ENCODE results near the gene STAT5B. TPM values are rescaled to one million over a fixed set of nuclear protein-coding genes. Genes with fewer than 3 reads are reported as not detected.

The STAT5B gene
- total RNA-seq, 1 donor from 2014 or later: 49.2 TPM

- DNase-seq (ENCODE audit: low read depth, low spot score): no peak
- TF ChIP-seq, protein P1, sequence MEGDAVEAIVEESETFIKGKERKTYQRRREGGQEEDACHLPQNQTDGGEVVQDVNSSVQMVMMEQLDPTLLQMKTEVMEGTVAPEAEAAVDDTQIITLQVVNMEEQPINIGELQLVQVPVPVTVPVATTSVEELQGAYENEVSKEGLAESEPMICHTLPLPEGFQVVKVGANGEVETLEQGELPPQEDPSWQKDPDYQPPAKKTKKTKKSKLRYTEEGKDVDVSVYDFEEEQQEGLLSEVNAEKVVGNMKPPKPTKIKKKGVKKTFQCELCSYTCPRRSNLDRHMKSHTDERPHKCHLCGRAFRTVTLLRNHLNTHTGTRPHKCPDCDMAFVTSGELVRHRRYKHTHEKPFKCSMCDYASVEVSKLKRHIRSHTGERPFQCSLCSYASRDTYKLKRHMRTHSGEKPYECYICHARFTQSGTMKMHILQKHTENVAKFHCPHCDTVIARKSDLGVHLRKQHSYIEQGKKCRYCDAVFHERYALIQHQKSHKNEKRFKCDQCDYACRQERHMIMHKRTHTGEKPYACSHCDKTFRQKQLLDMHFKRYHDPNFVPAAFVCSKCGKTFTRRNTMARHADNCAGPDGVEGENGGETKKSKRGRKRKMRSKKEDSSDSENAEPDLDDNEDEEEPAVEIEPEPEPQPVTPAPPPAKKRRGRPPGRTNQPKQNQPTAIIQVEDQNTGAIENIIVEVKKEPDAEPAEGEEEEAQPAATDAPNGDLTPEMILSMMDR (conservative IDR thresholded peaks at IDR 0.05): no peak
- H3K4me1 Mint-ChIP-seq: no peaks in the 10 kb centered on the region
- H3K27ac Mint-ChIP-seq (ENCODE audit: unreplicated experiment): no peak overlapping the region
- no peaks in the 10 kb centered on the region for H3K36me3 Mint-ChIP-seq (ENCODE audit: low read depth)
- no peak overlapping the region for H3K4me3 Mint-ChIP-seq
- no peaks in the 10 kb centered on the region for H3K9me3 Mint-ChIP-seq
- no peaks in the 10 kb centered on the region for H3K27me3 Mint-ChIP-seq (ENCODE audit: low read depth)
Measured at GRCh38 chr17:42255445-42255844, 20.7 kb downstream of the STAT5B start.

GRCh38 chr17:42253578-42253977, 22.6 kb downstream of the STAT5B start:
- TF ChIP-seq, protein P1 (conservative IDR thresholded peaks at IDR 0.05): no peak
- H3K4me3 Mint-ChIP-seq: no peak overlapping the region
- H3K36me3 Mint-ChIP-seq (ENCODE audit: low read depth): no peaks in the 10 kb centered on the region

DNA sequence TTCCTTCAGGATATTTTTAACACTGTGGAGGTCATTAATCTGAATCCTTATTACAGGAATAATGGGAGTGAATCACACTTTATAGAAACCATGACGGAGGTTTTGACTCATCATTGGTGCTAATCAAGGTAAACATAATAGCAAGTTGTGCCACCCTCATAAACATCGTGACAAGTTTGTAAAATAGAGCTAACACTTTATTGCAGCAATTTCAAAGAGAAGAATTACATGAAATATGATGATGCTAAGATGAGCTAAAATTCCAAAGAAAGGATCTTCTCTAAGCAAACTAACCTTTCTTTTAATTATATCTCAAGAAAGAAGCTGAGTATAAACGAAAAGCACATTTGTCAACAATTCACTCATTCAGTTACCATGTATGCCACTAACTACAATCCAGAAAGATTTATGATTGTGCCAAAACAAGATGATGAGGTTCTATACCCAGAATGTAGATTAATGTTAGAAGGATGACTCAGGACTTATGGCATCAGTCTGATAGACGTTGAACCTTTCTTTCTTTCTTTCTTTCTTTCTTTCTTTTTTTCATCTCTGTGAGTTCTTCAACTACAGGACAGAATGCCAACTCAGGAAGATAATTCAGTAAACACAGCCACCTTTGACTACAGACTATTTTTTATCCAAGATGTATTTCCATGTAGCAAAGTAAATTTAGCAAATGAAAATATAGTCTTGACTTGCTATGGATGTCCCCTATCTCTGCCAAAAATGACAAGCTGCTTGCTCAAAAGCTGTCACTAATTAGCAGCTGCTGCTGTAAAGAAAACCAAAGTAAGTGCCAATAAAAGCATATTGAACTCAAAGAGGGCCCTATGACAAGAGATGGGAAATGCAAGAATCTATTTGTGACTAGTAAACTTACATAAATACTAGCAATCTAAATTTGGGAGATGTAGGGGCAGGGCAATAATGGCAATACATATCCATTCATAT, 23.3 kb downstream of the STAT5B start:
- Mint-ChIP-seq H3K27ac (ENCODE audit: unreplicated experiment) (no peak overlapping the region), H3K27me3 (ENCODE audit: low read depth) (no peaks in the 10 kb centered on the region), H3K9me3 (no peaks in the 10 kb centered on the region)

More at GRCh38 chr17:42253578-42253977, 22.6 kb downstream of the STAT5B start:
- H3K27me3 Mint-ChIP-seq (ENCODE audit: low read depth): no peaks in the 10 kb centered on the region
- H3K9me3 Mint-ChIP-seq: no peaks in the 10 kb centered on the region
- no peak overlapping the region for H3K27ac Mint-ChIP-seq (ENCODE audit: unreplicated experiment)
- peaks cover 8% of the 10 kb centered on the region for H3K4me1 Mint-ChIP-seq
- no peak for DNase-seq (ENCODE audit: low read depth, low spot score)

GRCh38 chr17:42251115-42251514, 25.1 kb downstream of the STAT5B start:
- no peaks in the 10 kb centered on the region for H3K36me3 Mint-ChIP-seq (ENCODE audit: low read depth)
- no peak for DNase-seq (ENCODE audit: low read depth, low spot score)
- H3K27me3 Mint-ChIP-seq (ENCODE audit: low read depth): no peaks in the 10 kb centered on the region
- no peaks in the 10 kb centered on the region for H3K9me3 Mint-ChIP-seq
- TF ChIP-seq, protein P1 (conservative IDR thresholded peaks at IDR 0.05): peak; percentile 43
- no peak overlapping the region for H3K27ac Mint-ChIP-seq (ENCODE audit: unreplicated experiment)
- H3K4me1 Mint-ChIP-seq: peaks cover 12% of the 10 kb centered on the region
- no peak overlapping the region for H3K4me3 Mint-ChIP-seq

More for the DNA sequence above, 23.3 kb downstream of the STAT5B start:
- DNase-seq (ENCODE audit: low read depth, low spot score): no peak
- H3K4me1 Mint-ChIP-seq: peaks cover 12% of the 10 kb centered on the region
- TF ChIP-seq, protein P1 (conservative IDR thresholded peaks at IDR 0.05): no peak
- H3K4me3 Mint-ChIP-seq: no peak overlapping the region
- H3K36me3 Mint-ChIP-seq (ENCODE audit: low read depth): no peaks in the 10 kb centered on the region

DNA sequence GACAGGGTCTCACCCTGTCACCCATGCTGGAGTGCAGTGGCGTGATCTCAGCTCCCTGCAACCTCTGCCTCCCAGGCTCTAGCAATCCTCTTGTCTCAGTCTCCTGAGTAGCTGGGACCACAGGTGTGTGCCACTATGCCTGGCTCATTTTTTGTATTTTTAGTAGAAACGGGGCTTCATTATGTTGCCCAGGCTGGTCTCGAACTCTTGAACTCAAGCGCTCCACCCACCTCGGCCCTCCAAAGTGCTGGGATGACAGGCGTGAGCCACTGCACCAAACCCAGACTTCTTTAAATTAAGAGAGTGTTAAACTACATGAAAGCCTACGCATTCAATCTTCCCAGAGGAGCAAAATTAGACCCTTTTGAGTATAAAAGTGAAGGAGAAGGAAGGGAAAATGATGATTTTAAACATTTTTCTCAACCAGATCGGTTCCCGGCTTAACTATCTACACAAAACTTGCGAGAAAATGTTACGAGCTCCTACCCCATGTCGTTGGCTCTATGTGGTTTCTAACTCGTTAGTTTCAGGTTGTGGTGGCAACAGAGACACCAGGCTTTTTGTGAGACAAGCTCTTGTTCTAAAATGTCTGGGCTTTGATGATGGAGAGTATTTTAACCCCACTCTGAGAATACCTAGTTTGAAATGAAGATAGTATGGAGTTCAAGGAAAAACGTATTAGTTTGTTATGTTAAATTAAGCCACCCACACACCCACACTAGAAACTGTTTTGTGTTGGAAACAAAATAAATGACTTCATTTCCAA, 26.3 kb downstream of the STAT5B start:
- Mint-ChIP-seq H3K27me3 (ENCODE audit: low read depth) (no peaks in the 10 kb centered on the region), H3K27ac (ENCODE audit: unreplicated experiment) (no peak overlapping the region), H3K9me3 (no peaks in the 10 kb centered on the region), H3K36me3 (ENCODE audit: low read depth) (no peaks in the 10 kb centered on the region), H3K4me1 (peaks cover 12% of the 10 kb centered on the region), H3K4me3 (no peak overlapping the region)
- DNase-seq (ENCODE audit: low read depth, low spot score): no peak
- TF ChIP-seq, protein P1 (conservative IDR thresholded peaks at IDR 0.05): no peak

All from neural crest cell (in vitro differentiated cells).